Fibroblast of lung (primary cell): Measurements from ENCODE around the gene AJUBA.

Source experiments
- CTCF ChIP-seq, 2 donors: IDR thresholded peaks in 1 of 2; conservative IDR thresholded peaks in 1 of 2; 1 replicate in 1 of 2; 2 replicates in 1 of 2; pipeline ENCODE4 v1.5.1; 2011 to 2012; ENCODE audit warnings: low read length in 2 of 2, control low read depth in 1 of 2, inconsistent platforms in 1 of 2, low read depth in 1 of 2, mild to moderate bottlenecking in 1 of 2
- EZH2 ChIP-seq: IDR thresholded peaks from 2 replicates; pipeline ENCODE4 v1.5.1; 2012; ENCODE audit warnings: low read length, control low read depth, mild to moderate bottlenecking; ENCODE audit errors: missing control alignments

- no peak for TF ChIP-seq CTCF (conservative IDR thresholded peaks at IDR 0.05 in 1 of 2, IDR thresholded peaks at IDR 0.05 in 1 of 2; ENCODE audit: low read depth in 1 of 2, low read length in 2 of 2)
- TF ChIP-seq EZH2, result no peak
These were observed 14.7 kb upstream of the AJUBA start for GRCh38 chr14:22996768-22997654.
